Measurements from ENCODE around the gene SLC9B2. TPM values are rescaled to one million over a fixed set of nuclear protein-coding genes. Genes with fewer than 3 reads are reported as not detected.
A peak's percentile ranks its signal among the peaks of the same experiment; 100 is the strongest.

The SLC9B2 gene
- 12.2 and 13.0 TPM in 2 replicates for total RNA-seq (2014; rRNA removed)
- polyA plus RNA-seq (2012), result 5.3 TPM

- no peak for DNase-seq (ENCODE audit: low read depth)
Observed at GRCh38 chr4:103076747-103077347, at the start of gene SLC9B2. TSS of gene SLC9B2 (minus strand) at chr4:103076761. CDS start at chr4:103067550, 9,211 bp downstream.

- no peak for DNase-seq (ENCODE audit: low read depth)
Observed at GRCh38 chr4:103126126-103126525, 49.6 kb upstream of the SLC9B2 start.

GRCh38 chr4:103123114-103123513 lies 46.6 kb upstream of the SLC9B2 start:
- DNase-seq (ENCODE audit: low read depth), result peak; percentile 18

- DNase-seq (ENCODE audit: low read depth), result peak; percentile 34
Observed at GRCh38 chr4:103118166-103118565, 41.6 kb upstream of the SLC9B2 start.

GRCh38 chr4:103111598-103111997 lies 35.0 kb upstream of the SLC9B2 start:
- DNase-seq (ENCODE audit: low read depth), result no peak

- DNase-seq (ENCODE audit: low read depth), result no peak
Observed at GRCh38 chr4:103108542-103108941, 32.0 kb upstream of the SLC9B2 start.

GRCh38 chr4:103105558-103106356 lies 29.2 kb upstream of the SLC9B2 start:
- DNase-seq (ENCODE audit: low read depth), result no peak

- no peak for DNase-seq (ENCODE audit: low read depth)
Observed at GRCh38 chr4:103104886-103105285, 28.3 kb upstream of the SLC9B2 start.

GRCh38 chr4:103100691-103101090 lies 24.1 kb upstream of the SLC9B2 start:
- no peak for DNase-seq (ENCODE audit: low read depth)

- DNase-seq (ENCODE audit: low read depth), result peak; percentile 95
Observed at GRCh38 chr4:103099691-103100392, 23.3 kb upstream of the SLC9B2 start, which contains the start of gene BDH2. TSS of gene BDH2 (minus strand) at chr4:103099834. CDS start at chr4:103096254, 3,580 bp downstream.

- DNase-seq (ENCODE audit: low read depth), result no peak
Observed at GRCh38 chr4:103098756-103099440, 22.3 kb upstream of the SLC9B2 start.

- DNase-seq (ENCODE audit: low read depth), result peak; percentile 70
Observed at GRCh38 chr4:103098341-103098740, 21.8 kb upstream of the SLC9B2 start.

GRCh38 chr4:103097112-103097511 lies 20.6 kb upstream of the SLC9B2 start:
- no peak for DNase-seq (ENCODE audit: low read depth)

- DNase-seq (ENCODE audit: low read depth), result no peak
Observed at GRCh38 chr4:103095080-103095479, 18.5 kb upstream of the SLC9B2 start.

- DNase-seq (ENCODE audit: low read depth), result no peak
Observed at GRCh38 chr4:103092245-103092644, 15.7 kb upstream of the SLC9B2 start.

GRCh38 chr4:103091601-103092223 lies 15.2 kb upstream of the SLC9B2 start:
- DNase-seq (ENCODE audit: low read depth), result peak; percentile 71

GRCh38 chr4:103089481-103089880 lies 12.9 kb upstream of the SLC9B2 start:
- DNase-seq (ENCODE audit: low read depth), result no peak

- DNase-seq (ENCODE audit: low read depth), result no peak
Observed at GRCh38 chr4:103086551-103086950, 10.0 kb upstream of the SLC9B2 start.

GRCh38 chr4:103085555-103086196 lies 9.1 kb upstream of the SLC9B2 start:
- DNase-seq (ENCODE audit: low read depth), result no peak

- DNase-seq (ENCODE audit: low read depth), result no peak
Observed at GRCh38 chr4:103079621-103080020, 3.1 kb upstream of the SLC9B2 start.
